Fibroblast of upper back skin (primary cell): ENCODE measurements around the gene DEXI.
"Not testable (repeated sequence)": the region's sequence is repeated elsewhere in the genome, so short reads cannot be mapped to it uniquely, and the experiment has no call there.

ENCODE experiments used
- DNase-seq: peaks from one replicate; pipeline ENCODE4 v3.0.0-alpha.2; 2013

The DEXI gene

GRCh38 chr16:10940501-10941079 is 1.7 kb downstream of the DEXI start:
- no peak for DNase-seq

DNA sequence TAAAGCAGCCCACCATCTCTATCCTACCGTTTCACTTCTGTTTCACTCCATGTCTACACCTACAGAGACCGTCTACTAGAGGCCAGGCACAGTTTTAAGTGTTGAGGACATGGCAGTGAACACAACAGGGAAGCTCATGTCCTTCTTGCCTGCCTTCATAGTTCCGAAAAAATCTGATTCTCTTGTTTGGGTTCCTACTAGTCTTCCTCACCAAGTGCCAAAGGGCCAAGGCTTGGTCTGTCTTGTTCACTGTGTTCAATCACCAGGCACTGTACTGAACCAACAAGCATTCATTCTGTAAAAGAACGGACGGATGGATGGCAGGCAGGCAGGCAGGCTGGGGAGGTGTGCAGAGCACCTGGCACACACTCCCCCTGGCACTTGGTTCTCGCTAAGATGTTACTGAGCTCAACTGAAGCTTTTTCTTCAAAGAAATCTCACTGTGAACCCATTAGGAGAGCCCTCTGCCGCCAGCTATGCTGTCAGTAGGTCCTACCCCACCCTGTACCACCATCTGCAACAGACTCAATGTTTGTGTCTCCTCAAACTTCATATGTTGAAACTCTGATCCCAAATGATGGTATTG is 2.5 kb downstream of the DEXI start:
- no peak for DNase-seq

GRCh38 chr16:10938796-10939648 is 3.2 kb downstream of the DEXI start:
- no peak for DNase-seq

DNA sequence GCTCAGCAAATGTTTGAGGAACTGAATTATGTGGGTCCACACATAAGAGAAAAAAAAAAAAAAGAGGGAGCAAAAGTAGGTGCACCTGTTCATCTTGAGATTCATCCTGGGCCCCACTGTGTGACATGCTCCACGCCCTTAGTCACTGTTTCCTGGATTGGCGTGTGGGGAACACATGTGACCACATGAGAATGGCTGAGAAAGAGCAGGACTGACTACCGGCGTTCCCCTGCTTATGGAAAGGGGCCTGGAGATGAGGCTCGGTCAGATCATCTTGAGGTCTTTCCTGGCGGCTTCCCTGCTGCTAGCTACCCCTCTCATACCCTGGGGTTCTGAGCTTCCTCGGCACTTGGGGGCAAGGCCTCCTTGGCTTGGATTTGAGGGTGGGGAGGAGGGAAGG is 3.9 kb downstream of the DEXI start:
- no peak for DNase-seq

DNA sequence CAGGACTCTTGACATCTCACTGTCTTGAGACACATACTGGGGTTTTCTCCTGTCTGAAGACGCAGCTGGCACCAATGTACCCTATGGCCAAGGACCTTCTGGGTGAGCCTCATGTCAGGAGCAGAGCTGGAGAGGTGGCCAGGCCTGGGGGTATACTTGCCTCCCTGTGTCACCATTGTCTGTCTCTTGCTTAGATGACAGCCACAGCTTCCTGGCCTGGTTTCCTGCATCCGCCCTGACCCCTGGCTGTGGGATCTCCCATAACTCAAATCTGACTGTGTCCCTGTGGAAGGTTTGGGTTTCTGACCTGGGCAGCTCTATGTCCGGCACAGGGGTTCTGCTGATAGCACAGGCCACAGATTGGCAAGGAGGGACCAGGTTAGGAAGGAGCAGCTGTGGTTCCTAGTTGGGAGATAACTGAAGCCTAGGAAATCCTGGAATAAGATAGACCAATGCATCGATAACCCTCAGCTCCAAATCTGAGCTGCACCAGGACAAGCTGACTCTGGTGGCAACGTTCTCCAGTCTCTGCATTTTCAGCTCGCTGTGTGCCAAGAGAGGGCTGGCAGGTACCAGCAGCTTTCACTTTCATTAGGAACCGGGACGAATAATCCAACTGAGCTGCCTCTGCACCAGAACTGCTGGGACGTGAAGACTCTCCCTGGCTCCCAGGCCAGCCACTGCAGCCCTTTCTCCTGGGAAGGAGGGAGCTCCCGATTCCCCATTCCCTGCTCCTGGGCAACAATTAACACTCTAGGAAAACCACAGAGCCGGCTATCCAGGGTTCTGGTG is 5.0 kb downstream of the DEXI start:
- no peak for DNase-seq

DNA sequence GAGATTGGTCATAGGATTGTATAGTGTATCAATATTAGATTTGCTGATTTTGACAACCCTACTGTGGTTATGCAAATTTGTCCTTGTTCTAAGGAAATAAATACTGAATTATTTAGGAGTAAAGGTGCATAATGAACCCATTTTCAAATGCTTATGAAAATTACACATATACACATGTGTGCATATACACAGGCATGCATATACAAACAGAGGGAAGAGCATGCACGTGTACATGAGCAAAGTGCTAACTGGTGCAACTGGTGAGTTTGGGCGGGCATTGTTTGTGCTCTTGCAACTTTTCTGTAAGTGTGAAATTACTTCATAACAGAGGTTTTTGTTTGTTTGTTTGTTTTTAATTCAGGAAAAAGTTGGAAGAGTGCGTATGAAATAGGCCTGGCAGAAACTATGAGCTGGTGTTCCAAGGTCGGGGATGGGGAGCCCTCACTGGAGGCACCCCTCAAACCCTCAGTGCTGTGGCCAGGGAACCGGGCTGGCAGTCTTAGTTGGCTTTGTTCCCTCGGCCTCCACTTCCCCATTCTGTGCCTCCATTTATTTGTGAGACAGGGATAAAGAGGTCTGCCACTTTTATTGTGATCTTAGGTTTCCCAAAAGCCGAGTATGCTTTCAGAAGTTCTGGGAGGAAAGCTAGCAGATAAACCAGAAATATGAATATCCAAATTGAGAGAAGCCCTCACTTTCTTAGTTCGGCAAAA is 5.8 kb downstream of the DEXI start:
- DNase-seq, result no peak

GRCh38 chr16:10935226-10935915 is 6.9 kb downstream of the DEXI start:
- no peak for DNase-seq

DNA sequence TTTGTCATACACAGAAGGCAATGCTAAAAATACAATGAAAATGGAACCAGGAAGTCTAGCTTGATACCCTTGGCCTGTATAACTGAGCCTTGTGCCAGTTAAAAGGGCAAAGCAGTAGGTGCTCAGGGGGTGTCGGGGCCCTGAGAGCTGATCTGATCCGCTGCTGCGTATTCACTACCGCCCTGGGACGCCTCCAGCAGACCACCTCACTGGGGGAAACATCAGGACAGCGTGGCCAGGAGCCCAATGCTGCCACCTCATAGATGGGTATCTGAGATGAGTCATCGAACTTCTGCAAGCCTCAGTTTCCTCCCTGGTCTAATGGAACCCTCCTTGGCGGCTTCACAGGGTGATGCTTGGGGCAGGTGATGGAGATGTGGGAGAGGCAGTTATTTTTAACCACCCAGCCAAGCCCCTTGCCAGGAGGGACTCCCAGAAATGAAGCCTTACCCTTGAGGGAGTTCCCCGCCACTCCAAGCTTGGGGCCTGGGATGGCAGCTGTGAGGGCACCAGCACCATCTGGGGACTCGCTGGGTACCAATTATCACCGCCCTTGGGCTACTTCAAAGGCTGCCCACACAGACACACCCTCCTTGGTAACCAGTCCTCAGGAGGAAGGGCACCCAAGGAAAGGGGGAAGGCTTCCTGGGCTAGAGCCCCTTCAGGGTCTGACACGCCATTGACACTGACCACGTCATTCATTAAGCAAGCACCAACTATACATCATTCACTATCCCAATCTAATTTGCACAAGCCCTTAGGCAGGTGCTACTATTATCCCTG is 7.8 kb downstream of the DEXI start:
- DNase-seq, result no peak

GRCh38 chr16:10933865-10934264 is 8.4 kb downstream of the DEXI start:
- no peak for DNase-seq

GRCh38 chr16:10932959-10933710 is 9.1 kb downstream of the DEXI start:
- DNase-seq, result no peak

DNA sequence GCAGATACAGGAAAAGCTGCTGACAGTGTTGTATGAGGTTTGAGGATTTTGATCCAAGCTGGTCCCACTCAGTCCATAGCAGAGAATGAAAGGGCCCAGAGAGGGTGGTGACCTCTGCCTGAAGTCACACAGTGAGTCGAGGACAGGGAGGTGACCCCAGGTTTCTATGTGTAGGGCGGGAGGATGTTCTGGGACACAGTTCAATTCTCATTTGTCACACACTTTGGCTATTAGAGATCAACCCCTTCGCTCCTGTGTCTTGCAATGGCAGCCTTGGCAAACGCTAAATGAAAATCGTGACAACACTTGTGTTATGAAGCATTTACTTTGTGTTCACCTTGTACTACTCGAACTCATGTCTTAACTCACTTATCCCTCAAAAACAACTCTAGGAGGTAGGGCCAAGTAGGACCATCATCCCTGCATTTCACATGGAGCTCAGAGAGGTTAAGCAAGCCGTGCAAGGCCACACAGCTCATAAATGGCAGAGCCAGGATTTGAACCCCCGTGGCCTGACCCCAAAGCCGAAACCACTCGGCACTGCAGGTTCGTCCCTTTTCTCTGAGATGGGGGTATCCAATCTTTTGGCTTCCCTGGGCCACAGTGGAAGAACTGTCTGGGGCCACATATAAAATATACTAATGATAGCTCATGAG is 10.2 kb downstream of the DEXI start:
- DNase-seq, result no peak

DNA sequence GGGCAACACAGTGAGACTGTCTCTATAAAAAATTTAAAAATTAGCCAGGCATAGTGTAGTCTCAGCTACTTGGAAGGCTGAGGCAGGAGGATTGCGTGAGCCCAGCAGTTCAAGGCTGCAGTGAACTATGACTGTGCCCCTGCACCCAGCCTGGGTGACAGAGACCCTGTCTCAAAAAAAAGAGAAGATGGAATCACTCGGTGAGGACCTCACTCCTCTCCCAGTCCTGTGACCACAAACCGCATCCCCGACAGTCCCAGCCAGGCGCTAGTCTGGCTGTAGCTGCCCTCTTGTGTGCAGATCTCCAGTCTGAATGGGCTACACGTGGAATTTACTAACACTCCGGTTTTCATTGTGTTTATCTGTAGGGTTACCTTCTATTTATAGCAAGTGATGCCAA is 11.1 kb downstream of the DEXI start:
- no peak for DNase-seq

DNA sequence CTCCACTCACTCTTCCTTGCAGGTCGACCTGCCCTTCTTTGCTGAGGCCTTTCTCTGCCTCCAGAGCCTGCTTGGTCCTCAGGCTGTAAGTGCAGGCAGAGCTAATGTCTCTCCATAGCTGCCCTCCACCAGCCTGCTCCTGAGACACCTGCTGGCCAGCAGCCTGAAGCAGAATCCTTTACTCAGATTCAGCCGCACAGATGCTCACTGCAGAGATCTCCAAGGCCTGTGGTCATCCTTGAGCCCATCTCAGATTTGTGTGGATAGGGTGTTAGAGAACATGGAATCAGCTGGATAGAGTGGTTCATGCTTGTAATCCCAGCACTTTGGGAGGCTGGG is 11.5 kb downstream of the DEXI start:
- DNase-seq, result no peak

DNA sequence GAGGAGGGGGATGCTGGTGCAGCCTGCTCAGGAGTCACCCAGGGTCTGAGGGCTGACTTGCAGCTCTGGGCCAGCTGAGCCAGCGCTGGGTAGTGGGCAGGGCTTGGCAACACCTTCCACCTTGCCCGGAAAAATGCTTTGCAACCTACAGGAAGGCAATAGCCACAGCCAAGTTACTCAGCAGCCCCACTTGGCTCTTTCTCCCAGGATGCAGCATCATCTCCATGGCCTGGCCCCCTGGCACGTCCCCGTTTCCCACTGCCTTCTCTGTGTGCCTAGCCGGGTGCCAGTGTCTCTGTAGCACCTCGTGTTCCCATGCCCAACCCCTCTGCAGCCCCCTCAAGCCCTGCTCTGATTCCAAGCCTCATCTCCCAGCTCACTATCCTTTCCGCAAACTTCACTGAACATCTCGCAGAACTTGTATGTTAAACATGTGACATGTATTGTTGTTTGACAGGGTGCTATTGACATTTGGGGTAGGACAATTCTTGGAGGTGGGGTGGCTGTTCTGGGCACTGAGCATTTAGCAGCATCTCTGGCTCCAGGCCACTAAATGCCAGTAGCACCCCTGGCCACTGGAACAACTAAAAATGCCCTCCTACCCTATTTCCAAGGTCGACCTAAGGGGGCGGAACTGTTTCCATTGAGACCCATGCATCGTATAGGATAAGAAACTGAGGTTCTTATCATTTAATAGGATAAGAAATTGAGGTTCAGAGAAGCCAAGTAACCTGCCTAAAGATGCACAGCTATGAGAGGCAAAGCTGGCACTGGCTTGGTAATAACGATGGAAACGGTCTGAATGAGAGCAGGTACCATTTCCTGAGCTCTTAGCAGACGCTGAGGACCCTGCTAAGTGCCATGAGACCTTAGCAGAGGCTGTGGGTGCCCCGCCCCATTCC is 12.2 kb downstream of the DEXI start:
- no peak for DNase-seq

DNA sequence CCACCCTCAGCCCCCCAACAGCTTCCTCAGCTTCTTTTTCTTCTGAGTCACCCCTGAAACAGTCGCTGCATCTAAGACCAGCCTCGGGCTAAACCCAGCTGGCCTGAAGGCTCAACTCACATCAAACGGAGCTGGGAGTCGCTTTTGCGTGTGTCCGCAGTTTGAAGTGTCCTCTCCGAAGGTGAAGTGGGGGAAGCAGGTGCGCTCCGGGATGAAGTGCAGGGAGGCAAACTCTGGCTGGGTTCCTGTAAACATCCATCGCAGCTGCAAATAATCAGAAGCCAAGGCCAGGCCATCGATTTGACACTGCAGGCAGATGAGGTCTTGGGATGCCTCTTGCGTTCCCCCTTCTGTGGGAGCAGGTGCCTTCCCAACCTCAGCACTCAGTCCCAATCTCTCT is 13.2 kb downstream of the DEXI start:
- DNase-seq, result not testable (repeated sequence)

- no peak for DNase-seq
These were observed 14.7 kb downstream of the DEXI start for GRCh38 chr16:10927497-10928112.

GRCh38 chr16:10926867-10927266 is 15.4 kb downstream of the DEXI start:
- no peak for DNase-seq

GRCh38 chr16:10926094-10926493 is 16.2 kb downstream of the DEXI start:
- no peak for DNase-seq

- not testable (repeated sequence) for DNase-seq
These were observed 17.0 kb downstream of the DEXI start for GRCh38 chr16:10925285-10925684.
